D721Med (cell line): ENCODE data around the gene MAST4.

Experiments
- DNase-seq: peaks from one replicate; pipeline ENCODE4 v3.0.0; 2011; ENCODE audit warnings: low spot score; ENCODE audit not compliant: insufficient read length
- FAIRE-seq: peaks from 2 replicates; lab custom pipeline; 2011; peaks lifted over from hg19 to GRCh38; lab: Jason Lieb, UNC
- TF ChIP-seq, protein P1 (sequence below): IDR thresholded peaks from 2 replicates; pipeline ENCODE4 v1.5.1; 2012; ENCODE audit warnings: mild to moderate bottlenecking, control low read depth; ENCODE audit not compliant: insufficient read depth; ENCODE audit errors: missing control alignments

Gene MAST4

DNA sequence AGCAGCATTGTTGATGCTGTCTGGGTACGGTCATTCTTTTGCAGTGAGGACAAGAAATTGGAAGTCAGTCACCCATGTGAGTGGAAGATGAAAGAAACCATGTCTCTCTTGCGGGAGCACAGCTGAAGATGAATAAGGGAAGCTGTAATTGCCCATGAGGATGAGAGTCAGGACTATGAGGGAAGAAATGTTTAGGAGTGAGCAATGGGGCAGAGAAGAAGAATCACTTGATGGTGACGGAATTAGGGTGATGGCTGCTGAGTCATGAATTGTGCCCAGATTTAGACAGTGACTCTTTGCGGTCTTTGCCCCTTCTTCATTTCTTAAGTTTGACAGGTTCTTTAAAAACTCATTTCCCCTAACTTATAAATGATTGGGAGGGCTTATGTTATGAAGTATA, 183.3 kb downstream of the MAST4 start:
- TF ChIP-seq, protein P1, sequence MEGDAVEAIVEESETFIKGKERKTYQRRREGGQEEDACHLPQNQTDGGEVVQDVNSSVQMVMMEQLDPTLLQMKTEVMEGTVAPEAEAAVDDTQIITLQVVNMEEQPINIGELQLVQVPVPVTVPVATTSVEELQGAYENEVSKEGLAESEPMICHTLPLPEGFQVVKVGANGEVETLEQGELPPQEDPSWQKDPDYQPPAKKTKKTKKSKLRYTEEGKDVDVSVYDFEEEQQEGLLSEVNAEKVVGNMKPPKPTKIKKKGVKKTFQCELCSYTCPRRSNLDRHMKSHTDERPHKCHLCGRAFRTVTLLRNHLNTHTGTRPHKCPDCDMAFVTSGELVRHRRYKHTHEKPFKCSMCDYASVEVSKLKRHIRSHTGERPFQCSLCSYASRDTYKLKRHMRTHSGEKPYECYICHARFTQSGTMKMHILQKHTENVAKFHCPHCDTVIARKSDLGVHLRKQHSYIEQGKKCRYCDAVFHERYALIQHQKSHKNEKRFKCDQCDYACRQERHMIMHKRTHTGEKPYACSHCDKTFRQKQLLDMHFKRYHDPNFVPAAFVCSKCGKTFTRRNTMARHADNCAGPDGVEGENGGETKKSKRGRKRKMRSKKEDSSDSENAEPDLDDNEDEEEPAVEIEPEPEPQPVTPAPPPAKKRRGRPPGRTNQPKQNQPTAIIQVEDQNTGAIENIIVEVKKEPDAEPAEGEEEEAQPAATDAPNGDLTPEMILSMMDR = no peak
- DNase-seq (no peak), FAIRE-seq (no peak)

DNA sequence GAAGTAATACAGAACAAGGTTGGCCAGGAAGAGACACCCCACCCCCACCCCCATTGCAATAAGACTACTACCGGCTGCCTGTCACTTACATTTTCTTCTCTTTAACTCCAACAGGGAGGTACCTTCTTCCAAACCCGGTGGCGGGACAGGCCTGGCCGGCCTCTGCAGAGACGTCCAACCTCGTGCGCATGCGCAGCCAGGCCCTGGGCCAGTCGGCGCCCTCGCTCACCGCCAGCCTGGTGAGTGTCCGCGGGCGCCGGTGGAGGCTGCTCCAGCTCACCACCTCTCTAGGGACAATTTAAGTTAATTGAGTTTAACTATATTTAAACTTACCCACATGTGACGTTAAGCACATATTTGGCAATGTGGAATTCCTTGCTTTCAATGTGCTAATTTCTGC, 192.4 kb downstream of the MAST4 start:
- FAIRE-seq (no peak), DNase-seq (no peak)
- TF ChIP-seq, protein P1 = no peak

DNA sequence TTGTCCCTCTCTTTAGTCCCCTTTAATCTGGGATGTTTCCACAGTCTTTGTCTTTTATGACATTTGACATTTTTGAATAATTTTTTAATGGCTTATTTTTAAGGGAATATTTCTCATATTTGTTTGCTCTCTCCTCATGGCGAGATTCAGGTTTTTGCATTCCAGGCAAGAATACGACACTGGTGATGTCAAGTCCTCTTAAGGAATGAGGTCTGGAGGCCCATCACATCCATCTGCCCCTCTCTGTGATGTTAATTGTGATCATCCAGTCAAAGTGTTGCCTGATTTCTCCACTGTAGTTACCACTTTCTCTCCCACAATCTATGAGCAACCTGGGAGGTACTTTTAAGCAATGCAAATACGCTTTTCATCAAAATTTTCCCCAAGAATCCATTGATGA, 193.2 kb downstream of the MAST4 start:
- TF ChIP-seq, protein P1 = no peak
- DNase-seq = no peak
- FAIRE-seq = no peak

DNA sequence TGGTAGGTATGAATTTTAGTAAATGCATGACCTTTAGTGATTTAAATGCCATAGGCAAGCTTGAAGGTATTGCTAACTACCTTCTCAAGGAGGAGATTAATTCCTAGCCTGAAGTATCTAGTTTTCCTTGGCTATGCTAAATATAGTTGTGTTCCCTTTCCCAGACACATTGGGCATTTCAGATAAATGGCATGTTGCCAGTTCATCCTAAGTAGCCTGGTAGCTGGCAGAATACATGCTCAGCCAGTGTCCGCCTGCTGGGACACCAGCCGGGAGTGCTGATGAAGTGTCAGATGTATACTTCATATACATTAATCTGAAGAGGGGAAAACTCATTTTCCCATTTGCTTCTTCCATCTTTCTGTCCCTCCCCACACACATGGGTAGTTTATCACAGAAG, 196.9 kb downstream of the MAST4 start:
- TF ChIP-seq, protein P1 = no peak
- FAIRE-seq = no peak
- DNase-seq = no peak

DNA sequence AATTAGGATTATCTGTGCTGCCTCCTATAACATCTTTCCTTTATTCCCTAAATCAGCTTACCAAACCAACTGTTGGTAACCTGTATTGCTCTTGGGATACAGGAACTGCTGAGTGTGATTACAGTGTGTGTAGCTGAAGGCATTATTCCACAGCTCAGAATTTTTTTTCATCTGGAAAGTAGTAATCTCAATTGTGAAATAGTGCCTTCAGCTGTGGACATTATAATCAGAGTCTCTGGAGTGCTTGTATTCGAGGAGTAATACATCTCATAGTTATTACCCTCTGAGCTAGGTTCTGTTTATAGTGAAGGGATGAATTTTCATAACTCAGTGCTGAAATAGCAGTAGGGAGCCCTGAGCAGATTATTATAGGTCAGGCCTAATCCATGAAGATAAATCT, 199.5 kb downstream of the MAST4 start:
- no peak for DNase-seq
- TF ChIP-seq, protein P1 = no peak
- peak; percentile 91 for FAIRE-seq

DNA sequence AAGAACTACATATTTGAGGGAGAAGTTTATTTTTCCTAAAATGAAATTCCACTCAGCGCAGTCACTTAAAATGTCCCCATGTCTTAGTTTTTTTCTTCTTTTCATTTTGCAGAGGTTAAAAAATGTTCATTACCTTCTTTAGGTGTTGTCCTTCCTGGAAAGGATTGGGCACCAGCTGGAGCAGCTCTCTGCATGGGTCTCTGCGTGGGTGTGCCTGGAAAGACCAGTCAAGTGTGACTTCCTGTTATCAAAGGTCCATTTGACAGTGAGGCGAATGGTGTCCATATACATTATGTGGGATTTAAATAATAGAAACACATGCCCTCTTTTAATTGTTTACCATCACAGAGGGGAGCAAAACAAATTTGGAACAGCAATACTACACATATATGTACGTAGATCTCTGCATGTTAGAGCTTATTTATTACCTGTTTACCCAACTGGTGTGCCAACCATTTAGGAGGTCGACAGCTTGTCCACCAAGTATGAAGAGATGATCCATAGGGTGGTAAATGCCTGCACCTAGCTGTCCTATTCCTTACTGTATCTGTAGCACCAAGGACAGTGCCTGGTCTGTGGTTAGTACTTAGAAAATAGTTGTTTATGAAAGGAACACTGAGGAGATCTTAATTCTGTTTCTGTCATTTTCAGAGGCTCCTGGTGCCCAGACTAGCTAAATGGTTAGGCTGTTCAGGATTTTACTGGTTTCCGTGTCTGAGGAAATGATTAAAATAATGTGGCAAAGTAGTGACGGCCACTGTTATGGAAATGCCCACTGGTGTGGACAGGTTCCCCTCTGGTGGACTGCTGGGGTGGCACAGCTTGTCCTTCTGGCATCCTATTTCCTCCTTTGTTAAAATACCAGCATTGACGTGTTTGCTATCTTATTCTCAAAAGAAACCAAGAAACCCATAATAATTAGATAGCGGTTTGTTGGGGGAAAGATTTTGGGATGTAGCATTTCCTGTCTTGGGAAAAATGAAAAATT, 200.4 kb downstream of the MAST4 start:
- DNase-seq = no peak
- TF ChIP-seq, protein P1 = no peak
- no peak for FAIRE-seq

DNA sequence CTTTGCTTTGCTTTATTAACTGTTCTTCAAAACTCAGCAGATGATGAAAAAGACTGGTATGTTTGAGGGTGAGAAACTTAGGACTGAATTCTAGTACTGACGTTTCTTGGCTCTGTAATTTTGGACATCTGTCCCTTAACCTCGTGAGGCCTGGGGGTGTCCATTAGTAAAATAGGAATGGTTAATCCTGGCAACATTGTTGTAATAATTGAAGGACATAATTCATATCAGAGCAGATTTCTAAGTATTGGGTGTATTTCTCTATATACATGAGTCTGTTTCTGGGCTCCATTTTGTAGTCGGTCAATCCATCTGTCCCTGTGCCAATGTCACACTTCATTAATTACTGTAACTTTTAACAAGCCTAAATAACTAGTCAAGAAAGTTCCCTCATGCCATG, 206.7 kb downstream of the MAST4 start:
- TF ChIP-seq, protein P1 = no peak
- FAIRE-seq (no peak), DNase-seq (no peak)
